RWPE2 (cell line): ENCODE data around the gene LIF.

ENCODE experiments used
- ATAC-seq: fragments of 200-7000 bp; cut with Tn5 transposase; 3 replicates; pipeline ENCODE4 v1.9.1; 2021; ENCODE audit warnings: low read depth
- DNase-seq: peaks from one replicate; pipeline ENCODE4 v3.0.0-alpha.2; 2020; ENCODE audit warnings: low spot score
- H3K27ac ChIP-seq: fragments of 450-650 bp; 2 replicates; pipeline ENCODE4 v1.5.1; 2017; ENCODE audit warnings: mild to moderate bottlenecking; ENCODE audit not compliant: poor library complexity, severe bottlenecking
- H3K27me3 ChIP-seq: fragments of 250-450 bp; sonication (Bioruptor Pico); 2 replicates; pipeline ENCODE4 v1.5.1; 2021; ENCODE audit warnings: mild to moderate bottlenecking, moderate library complexity; ENCODE audit not compliant: insufficient read depth, poor library complexity, severe bottlenecking
- H3K36me3 ChIP-seq: fragments of 250-450 bp; sonication (Bioruptor Pico); 2 replicates; pipeline ENCODE4 v1.5.1; 2020; ENCODE audit warnings: low read depth, mild to moderate bottlenecking, moderate library complexity
- H3K4me1 ChIP-seq: fragments of 250-450 bp; sonication (Bioruptor Pico); 2 replicates; pipeline ENCODE4 v1.5.1; 2021; ENCODE audit warnings: mild to moderate bottlenecking, moderate library complexity; ENCODE audit not compliant: insufficient read depth, poor library complexity, severe bottlenecking
- H3K4me3 ChIP-seq: fragments of 250-450 bp; sonication (Bioruptor Pico); 2 replicates; pipeline ENCODE4 v1.5.1; 2021; ENCODE audit warnings: mild to moderate bottlenecking, moderate library complexity; ENCODE audit not compliant: severe bottlenecking
- H3K9me3 ChIP-seq: fragments of 250-450 bp; sonication (Bioruptor Pico); 2 replicates; pipeline ENCODE4 v1.5.1; 2021; ENCODE audit warnings: mild to moderate bottlenecking, moderate library complexity; ENCODE audit not compliant: severe bottlenecking
- CTCF ChIP-seq: fragments of 450-650 bp; IDR thresholded peaks from one replicate; pipeline ENCODE4 v1.5.1; 2017; ENCODE audit warnings: mild to moderate bottlenecking, moderate library complexity; ENCODE audit not compliant: poor library complexity, severe bottlenecking

LIF gene

GRCh38 chr22:30251711-30252110 lies 5.2 kb upstream of the LIF start:
- no peaks in the 10 kb centered on the region for H3K9me3 ChIP-seq
- H3K36me3 ChIP-seq = no peaks in the 10 kb centered on the region
- no peak for ATAC-seq
- H3K27ac ChIP-seq = peak overlapping the region; percentile 46
- H3K27me3 ChIP-seq = no peaks in the 10 kb centered on the region
- TF ChIP-seq CTCF = no peak
- peaks cover 14% of the 10 kb centered on the region for H3K4me1 ChIP-seq
- no peak overlapping the region for H3K4me3 ChIP-seq
- no peak for DNase-seq

GRCh38 chr22:30250661-30251267 lies 4.2 kb upstream of the LIF start:
- no peaks in the 10 kb centered on the region for H3K27me3 ChIP-seq
- no peaks in the 10 kb centered on the region for H3K36me3 ChIP-seq
- no peak for TF ChIP-seq CTCF
- ATAC-seq (peak; percentile 90), DNase-seq (no peak)
- H3K27ac ChIP-seq = peak overlapping the region; percentile 46
- H3K4me3 ChIP-seq = no peak overlapping the region
- H3K9me3 ChIP-seq = no peaks in the 10 kb centered on the region
- peaks cover 14% of the 10 kb centered on the region for H3K4me1 ChIP-seq

GRCh38 chr22:30250039-30250565 lies 3.5 kb upstream of the LIF start:
- H3K27me3 ChIP-seq = no peaks in the 10 kb centered on the region
- H3K4me3 ChIP-seq = no peak overlapping the region
- TF ChIP-seq CTCF = no peak
- peaks cover 18% of the 10 kb centered on the region for H3K4me1 ChIP-seq
- H3K36me3 ChIP-seq = no peaks in the 10 kb centered on the region
- H3K9me3 ChIP-seq = no peaks in the 10 kb centered on the region
- H3K27ac ChIP-seq = peak overlapping the region; percentile 46
- DNase-seq (no peak), ATAC-seq (no peak)

- no peaks in the 10 kb centered on the region for H3K9me3 ChIP-seq
- ATAC-seq (no peak), DNase-seq (no peak)
- H3K4me1 ChIP-seq = peaks cover 18% of the 10 kb centered on the region
- H3K4me3 ChIP-seq = no peak overlapping the region
- no peaks in the 10 kb centered on the region for H3K36me3 ChIP-seq
- H3K27me3 ChIP-seq = no peaks in the 10 kb centered on the region
- H3K27ac ChIP-seq = no peak overlapping the region
- no peak for TF ChIP-seq CTCF
Observed at GRCh38 chr22:30249049-30250038, 2.8 kb upstream of the LIF start.
